Suprapubic skin (tissue), 4 donors: Measurements from ENCODE around the gene MRPL30. TPM values are rescaled to one million over a fixed set of nuclear protein-coding genes. Genes with fewer than 3 reads are reported as not detected.

ENCODE experiments used
- DNase-seq, 2 donors: peaks; one replicate each; pipeline ENCODE4 v3.0.0-alpha.2; 2019; ENCODE audit warnings: low spot score in 2 of 2
- H3K27ac ChIP-seq: fragments of 200-600 bp; sonication (generic); one replicate; pipeline ENCODE4 v1.5.1; 2019
- H3K27me3 ChIP-seq: fragments of 200-600 bp; sonication (generic); one replicate; pipeline ENCODE4 v1.5.1; 2019
- H3K36me3 ChIP-seq: fragments of 200-600 bp; sonication (generic); one replicate; pipeline ENCODE4 v1.5.1; 2019
- H3K4me1 ChIP-seq: fragments of 200-600 bp; sonication (generic); one replicate; pipeline ENCODE4 v1.5.1; 2019
- H3K4me3 ChIP-seq: fragments of 200-600 bp; sonication (generic); one replicate; pipeline ENCODE4 v1.5.1; 2019; ENCODE audit warnings: mild to moderate bottlenecking
- H3K9me3 ChIP-seq: fragments of 200-600 bp; sonication (generic); one replicate; pipeline ENCODE4 v1.5.1; 2019
- EP300 ChIP-seq: sonication (generic); formaldehyde crosslinking; IDR thresholded peaks from one replicate; pipeline ENCODE4 v1.6.1; 2017; ENCODE audit warnings: antibody characterized with exemption
- POLR2A ChIP-seq, 2 donors: fragments of 450-650 bp; IDR thresholded peaks; one replicate each; pipeline ENCODE4 v1.6.1; 2017; ENCODE audit warnings: antibody characterized with exemption in 2 of 2, mild to moderate bottlenecking in 2 of 2, moderate library complexity in 2 of 2
- POLR2AphosphoS5 ChIP-seq, 3 donors: sonication (generic); formaldehyde crosslinking; IDR thresholded peaks; one replicate each; pipeline ENCODE4 v1.6.1; 2017; ENCODE audit warnings: antibody characterized with exemption in 3 of 3
- WGBS: methylation state at CpG from one replicate; pipeline ENCODE4 v1.1.5; 2018; 5-methylcytosine and 5-hydroxymethylcytosine counted together
- total RNA-seq, 4 donors: library from RNA; depleted of rRNA; stranded (reverse); fragments of >200 nt; gene quantifications; one replicate each; pipeline ENCODE4 v1.1.0, GENCODE V29; 2016
- TF ChIP-seq, protein P1 (sequence below), 2 donors: fragments of 200-600 bp in 1 of 2; fragments of 450-650 bp in 1 of 2; sonication (generic) in 1 of 2; IDR thresholded peaks; one replicate each; pipeline ENCODE4 v1.5.1; 2016 to 2019; ENCODE audit warnings: antibody characterized with exemption in 2 of 2, mild to moderate bottlenecking in 1 of 2, moderate library complexity in 1 of 2

MRPL30 gene
- total RNA-seq, 4 donors from 2014 or later = 19.4 to 32.3 (median 28.1) TPM

DNA sequence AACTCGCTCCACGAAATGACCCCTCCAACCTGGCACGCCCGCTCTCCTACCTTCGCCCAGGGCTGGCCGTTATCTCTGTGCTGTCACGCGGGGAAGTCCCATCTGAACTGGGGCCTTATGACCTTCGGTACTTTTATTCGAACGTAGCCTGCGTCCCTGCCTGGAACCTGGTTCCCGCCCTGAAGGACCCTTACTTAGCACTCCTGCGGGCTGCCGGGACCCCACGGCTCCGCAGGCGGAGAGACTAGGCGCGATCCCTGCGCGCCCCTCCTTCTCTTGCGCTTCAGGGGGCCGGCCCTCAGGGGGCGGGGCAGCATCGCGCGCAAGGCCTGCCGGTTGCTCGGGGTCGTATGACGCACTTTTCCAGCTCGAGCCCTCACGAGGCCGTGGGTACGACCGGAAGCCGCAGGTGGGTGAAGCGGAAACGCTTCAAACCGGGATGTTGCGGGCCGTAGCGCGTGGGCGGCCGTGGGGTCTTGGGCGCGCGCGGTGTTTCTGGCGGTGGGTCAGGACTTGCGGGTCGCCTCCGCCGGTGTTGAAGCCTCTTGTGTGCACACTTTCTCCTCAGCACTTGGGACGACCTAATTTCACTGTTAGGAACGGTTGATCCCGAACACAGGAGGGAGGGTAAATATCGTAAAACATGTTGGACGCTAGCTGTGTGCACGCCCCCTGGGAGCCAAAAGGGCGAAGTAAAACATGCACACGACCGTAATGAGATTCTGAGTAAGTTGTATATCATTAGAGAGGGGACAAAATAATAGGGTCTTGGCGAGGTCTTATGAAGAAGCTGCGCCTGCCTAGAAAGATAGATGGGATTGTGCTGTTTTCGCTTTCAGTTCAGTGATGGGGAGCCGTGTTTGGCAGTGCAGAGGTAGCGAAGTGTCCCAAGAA, 26.1 kb upstream of the MRPL30 start, which contains the start of the genes LIPT1 and TSGA10:
LIPT1 (plus strand) TSS at position 325 of the 894 bp plus-strand sequence. CDS start 6,991 bp downstream, outside the sequence.
TSGA10 (minus strand) TSS at position 300 of the 894 bp plus-strand sequence. CDS start 45,503 bp downstream, outside the sequence.
- under 1% methylated on average over 48 of the region's 70 CpGs for WGBS
- H3K4me3 ChIP-seq = peak within 1 kb of the TSS; percentile 85
- peaks cover 20% of the 10 kb centered on the region for H3K4me1 ChIP-seq
- no peaks in the 10 kb centered on the region for H3K9me3 ChIP-seq
- peak; percentile 95 for DNase-seq
- H3K36me3 ChIP-seq = peaks cover 11% of the 10 kb centered on the region
- TF ChIP-seq POLR2AphosphoS5 (IDR thresholded peaks at IDR 0.05) (peak in 2 of 3 donors; percentile 75 to 89), POLR2A (IDR thresholded peaks at IDR 0.05) (peak in 1 of 2 donors; percentile 67), EP300 (no peak)
- peak within 1 kb of the TSS; percentile 90 for H3K27ac ChIP-seq
- no peaks in the 10 kb centered on the region for H3K27me3 ChIP-seq

DNA sequence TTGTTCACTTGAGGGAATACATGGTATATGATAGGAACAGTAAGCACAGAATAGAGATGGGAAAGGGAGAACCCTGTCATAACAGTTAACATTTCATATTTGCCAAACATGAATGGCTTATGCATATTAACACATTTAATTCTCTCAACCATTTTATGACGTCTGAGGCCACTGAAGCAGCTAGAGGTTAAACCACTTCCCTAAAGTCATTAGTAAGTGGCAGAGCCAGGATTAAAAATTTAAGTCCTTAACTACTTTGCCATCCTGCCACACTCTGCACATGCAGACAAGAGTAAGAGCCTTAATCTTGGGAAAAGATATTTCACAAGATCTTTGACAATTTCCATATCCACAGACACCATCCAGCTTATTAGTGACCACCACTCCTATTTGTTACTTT, 24.1 kb upstream of the MRPL30 start:
- no peak for DNase-seq
- Histone ChIP-seq H3K27ac (no peak overlapping the region), H3K9me3 (no peaks in the 10 kb centered on the region), H3K36me3 (peaks cover 11% of the 10 kb centered on the region), H3K27me3 (no peaks in the 10 kb centered on the region), H3K4me3 (no peak overlapping the region), H3K4me1 (peaks cover 20% of the 10 kb centered on the region)
- WGBS = 57% methylated on average over 1 of the region's 1 CpG
- TF ChIP-seq POLR2AphosphoS5 (IDR thresholded peaks at IDR 0.05) = no peak
- no peak for TF ChIP-seq EP300
- TF ChIP-seq, protein P1, sequence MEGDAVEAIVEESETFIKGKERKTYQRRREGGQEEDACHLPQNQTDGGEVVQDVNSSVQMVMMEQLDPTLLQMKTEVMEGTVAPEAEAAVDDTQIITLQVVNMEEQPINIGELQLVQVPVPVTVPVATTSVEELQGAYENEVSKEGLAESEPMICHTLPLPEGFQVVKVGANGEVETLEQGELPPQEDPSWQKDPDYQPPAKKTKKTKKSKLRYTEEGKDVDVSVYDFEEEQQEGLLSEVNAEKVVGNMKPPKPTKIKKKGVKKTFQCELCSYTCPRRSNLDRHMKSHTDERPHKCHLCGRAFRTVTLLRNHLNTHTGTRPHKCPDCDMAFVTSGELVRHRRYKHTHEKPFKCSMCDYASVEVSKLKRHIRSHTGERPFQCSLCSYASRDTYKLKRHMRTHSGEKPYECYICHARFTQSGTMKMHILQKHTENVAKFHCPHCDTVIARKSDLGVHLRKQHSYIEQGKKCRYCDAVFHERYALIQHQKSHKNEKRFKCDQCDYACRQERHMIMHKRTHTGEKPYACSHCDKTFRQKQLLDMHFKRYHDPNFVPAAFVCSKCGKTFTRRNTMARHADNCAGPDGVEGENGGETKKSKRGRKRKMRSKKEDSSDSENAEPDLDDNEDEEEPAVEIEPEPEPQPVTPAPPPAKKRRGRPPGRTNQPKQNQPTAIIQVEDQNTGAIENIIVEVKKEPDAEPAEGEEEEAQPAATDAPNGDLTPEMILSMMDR (IDR thresholded peaks at IDR 0.05) = no peak
- TF ChIP-seq POLR2A (IDR thresholded peaks at IDR 0.05) = no peak

DNA sequence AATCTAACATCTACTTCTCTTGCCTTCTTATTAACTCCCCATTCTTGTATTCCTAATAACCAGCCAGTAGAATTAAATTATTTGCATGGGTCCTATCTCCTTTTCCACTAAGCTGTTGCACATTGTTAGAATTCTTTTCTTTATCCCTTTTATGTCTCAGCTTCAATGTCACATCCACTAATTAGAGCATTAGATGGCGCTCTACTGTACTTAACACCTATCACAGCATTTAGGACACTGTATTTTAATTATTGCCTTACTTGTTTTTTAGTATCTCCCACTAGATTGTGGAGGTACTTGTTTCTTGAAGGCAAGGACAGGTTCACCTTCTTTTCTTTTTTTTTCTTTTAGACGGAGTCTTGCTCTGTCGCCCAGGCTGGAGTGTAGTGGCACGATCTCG, 22.4 kb upstream of the MRPL30 start:
- Histone ChIP-seq H3K27ac (no peak overlapping the region), H3K9me3 (no peaks in the 10 kb centered on the region), H3K27me3 (no peaks in the 10 kb centered on the region), H3K4me1 (peaks cover 17% of the 10 kb centered on the region), H3K36me3 (peaks cover 14% of the 10 kb centered on the region), H3K4me3 (no peak overlapping the region)
- DNase-seq = no peak
- TF ChIP-seq POLR2AphosphoS5 (IDR thresholded peaks at IDR 0.05) (no peak), EP300 (no peak), POLR2A (IDR thresholded peaks at IDR 0.05) (no peak)
- TF ChIP-seq, protein P1 (IDR thresholded peaks at IDR 0.05) = no peak
- 95% methylated on average over 5 of the region's 5 CpGs for WGBS

DNA sequence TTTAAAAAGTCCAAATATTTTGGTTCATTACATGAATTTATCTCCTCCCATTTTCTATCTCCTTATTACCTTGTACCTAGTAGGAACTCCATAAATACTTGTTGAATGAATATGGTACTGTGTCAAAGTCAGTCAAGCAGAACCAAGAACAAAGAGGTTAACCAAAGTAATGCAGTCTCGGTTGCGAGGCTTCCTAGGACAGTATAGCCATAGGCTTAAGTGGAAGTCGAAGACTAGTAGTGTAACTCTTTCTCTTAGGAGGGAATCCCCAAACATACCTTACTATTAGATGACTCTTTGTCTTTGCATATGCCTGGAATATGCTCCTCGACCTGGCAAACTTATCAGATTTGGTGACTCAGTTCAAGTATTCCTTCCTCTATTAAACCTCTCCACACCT, 21.4 kb upstream of the MRPL30 start:
- Histone ChIP-seq H3K27me3 (no peaks in the 10 kb centered on the region), H3K36me3 (peaks cover 14% of the 10 kb centered on the region), H3K27ac (no peak overlapping the region), H3K4me1 (peaks cover 7% of the 10 kb centered on the region), H3K4me3 (no peak overlapping the region), H3K9me3 (no peaks in the 10 kb centered on the region)
- DNase-seq = no peak
- WGBS = 86% methylated on average over 4 of the region's 4 CpGs
- no peak for TF ChIP-seq POLR2A (IDR thresholded peaks at IDR 0.05)
- TF ChIP-seq, protein P1 (IDR thresholded peaks at IDR 0.05) = no peak
- no peak for TF ChIP-seq EP300
- TF ChIP-seq POLR2AphosphoS5 (IDR thresholded peaks at IDR 0.05) = no peak

DNA sequence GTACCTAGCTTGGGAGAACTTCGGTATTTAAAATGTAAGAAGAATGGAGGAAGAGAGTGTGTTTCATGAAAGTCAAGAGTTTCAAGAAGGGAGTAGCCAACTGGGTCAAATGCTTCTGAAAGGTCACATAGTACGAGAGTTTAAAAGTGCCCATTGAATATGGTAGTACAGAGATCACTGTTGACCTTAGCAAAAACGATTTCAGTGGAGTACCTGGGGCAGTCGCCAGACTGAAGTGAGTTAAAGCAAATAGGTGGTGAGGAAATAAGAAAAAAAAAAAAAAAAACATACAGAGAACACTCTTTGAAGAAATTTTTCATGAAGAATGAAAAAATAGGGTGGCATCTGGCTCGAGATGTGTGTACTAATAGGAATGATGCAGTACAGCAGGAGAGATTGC, 14.8 kb upstream of the MRPL30 start:
- Histone ChIP-seq H3K36me3 (peaks cover 51% of the 10 kb centered on the region), H3K27me3 (no peaks in the 10 kb centered on the region), H3K27ac (no peak overlapping the region), H3K4me3 (no peak overlapping the region), H3K9me3 (no peaks in the 10 kb centered on the region), H3K4me1 (no peaks in the 10 kb centered on the region)
- DNase-seq = no peak
- 89% methylated on average over 5 of the region's 5 CpGs for WGBS
- no peak for TF ChIP-seq POLR2A (IDR thresholded peaks at IDR 0.05)
- TF ChIP-seq, protein P1 (IDR thresholded peaks at IDR 0.05) = no peak
- no peak for TF ChIP-seq EP300
